H9 (cell line): ENCODE data around the gene SCGB1A1. TPM values are rescaled to one million over a fixed set of nuclear protein-coding genes. Genes with fewer than 3 reads are reported as not detected.

ENCODE experiments used
- DNase-seq: peaks from one replicate; pipeline ENCODE4 v3.0.0-alpha.2; 2017
- H2AFZ ChIP-seq: one replicate; pipeline ENCODE4 v1.6.1; 2013; ENCODE audit warnings: mild to moderate bottlenecking, low read length, control low read depth, moderate library complexity
- H2AK5ac ChIP-seq: 2 replicates; pipeline ENCODE4 v1.6.1; 2013; ENCODE audit warnings: low read length, control low read depth, mixed read lengths; ENCODE audit not compliant: insufficient read length
- H2BK120ac ChIP-seq: one replicate; pipeline ENCODE4 v1.6.1; 2013; ENCODE audit warnings: low read depth, mild to moderate bottlenecking, low read length, control low read depth, inconsistent platforms; ENCODE audit not compliant: poor library complexity, severe bottlenecking
- H2BK12ac ChIP-seq: 2 replicates; pipeline ENCODE4 v1.6.1; 2013; ENCODE audit warnings: low read length, control low read depth, mixed read lengths, low read depth; ENCODE audit not compliant: insufficient read length
- H2BK15ac ChIP-seq: 2 replicates; pipeline ENCODE4 v1.6.1; 2013; ENCODE audit warnings: low read depth, low read length, control low read depth
- H2BK20ac ChIP-seq: one replicate; pipeline ENCODE4 v1.6.1; 2013; ENCODE audit warnings: low read depth, mild to moderate bottlenecking, low read length, control low read depth, inconsistent platforms; ENCODE audit not compliant: poor library complexity, severe bottlenecking
- H2BK5ac ChIP-seq: 2 replicates; pipeline ENCODE4 v1.6.1; 2013; ENCODE audit warnings: low read length, control low read depth, mixed read lengths; ENCODE audit not compliant: insufficient read length
- H3K14ac ChIP-seq: 2 replicates; pipeline ENCODE4 v1.6.1; 2013; ENCODE audit warnings: low read length, control low read depth; ENCODE audit not compliant: insufficient read depth
- H3K18ac ChIP-seq: 2 replicates; pipeline ENCODE4 v1.6.1; 2013; ENCODE audit warnings: low read depth, mild to moderate bottlenecking, mixed read lengths, low read length, control low read depth; ENCODE audit not compliant: insufficient read length
- H3K23ac ChIP-seq: 2 replicates; pipeline ENCODE4 v1.6.1; 2013; ENCODE audit warnings: low read length, control low read depth, mixed read lengths, low read depth; ENCODE audit not compliant: insufficient read length
- H3K23me2 ChIP-seq: 2 replicates; pipeline ENCODE4 v1.6.1; 2013; ENCODE audit warnings: low read depth, mild to moderate bottlenecking, mixed read lengths, low read length, control low read depth; ENCODE audit not compliant: insufficient read length, poor library complexity, severe bottlenecking
- H3K27ac ChIP-seq: 2 replicates; pipeline ENCODE4 v1.5.1; 2013; ENCODE audit warnings: low read length, control low read depth, mixed read lengths, low read depth; ENCODE audit not compliant: insufficient read length
- H3K27me3 ChIP-seq: 2 replicates; pipeline ENCODE4 v1.6.1; 2013; ENCODE audit warnings: low read length, control low read depth, inconsistent platforms; ENCODE audit not compliant: insufficient read depth
- H3K4ac ChIP-seq: 2 replicates; pipeline ENCODE4 v1.6.1; 2013; ENCODE audit warnings: low read depth, mild to moderate bottlenecking, control low read depth, inconsistent platforms, low read length, moderate library complexity
- H3K4me1 ChIP-seq: 2 replicates; pipeline ENCODE4 v1.6.1; 2013; ENCODE audit warnings: low read length, control low read depth, inconsistent platforms; ENCODE audit not compliant: insufficient read depth
- H3K4me2 ChIP-seq: 2 replicates; pipeline ENCODE4 v1.6.1; 2013; ENCODE audit warnings: low read length, control low read depth, mixed read lengths; ENCODE audit not compliant: insufficient read length, insufficient read depth
- H3K56ac ChIP-seq: 2 replicates; pipeline ENCODE4 v1.6.1; 2013; ENCODE audit warnings: low read depth, mild to moderate bottlenecking, mixed read lengths, low read length, control low read depth; ENCODE audit not compliant: insufficient read length
- H3K79me1 ChIP-seq: 2 replicates; pipeline ENCODE4 v1.6.1; 2013; ENCODE audit warnings: low read depth, mild to moderate bottlenecking, moderate library complexity, low read length, control low read depth, inconsistent platforms; ENCODE audit not compliant: insufficient read depth, poor library complexity, severe bottlenecking
- H3K79me2 ChIP-seq: 2 replicates; pipeline ENCODE4 v1.6.1; 2013; ENCODE audit warnings: low read length, control low read depth, inconsistent platforms; ENCODE audit not compliant: insufficient read depth
- H3K9ac ChIP-seq: 2 replicates; pipeline ENCODE4 v1.6.1; 2013; ENCODE audit warnings: low read length, control low read depth, mixed read lengths; ENCODE audit not compliant: insufficient read length; ENCODE audit errors: extremely low read depth
- H3K9me3 ChIP-seq: one replicate; pipeline ENCODE4 v1.6.1; 2013; ENCODE audit warnings: low read depth, low read length, inconsistent platforms; ENCODE audit not compliant: control insufficient read depth
- H3T11ph ChIP-seq: one replicate; pipeline ENCODE4 v1.6.1; 2013; ENCODE audit warnings: mild to moderate bottlenecking, low read length, control low read depth, inconsistent platforms
- H4K20me1 ChIP-seq: one replicate; pipeline ENCODE4 v1.6.1; 2013; ENCODE audit not compliant: control insufficient read depth, insufficient read length, insufficient read depth
- H4K5ac ChIP-seq: 2 replicates; pipeline ENCODE4 v1.6.1; 2013; ENCODE audit warnings: low read depth, mild to moderate bottlenecking, mixed read lengths, low read length, control low read depth; ENCODE audit not compliant: insufficient read length
- H4K8ac ChIP-seq: replicated peaks from 2 replicates; pipeline ENCODE4 v1.6.1; 2013; ENCODE audit warnings: low read length, control low read depth, mixed read lengths, low read depth; ENCODE audit not compliant: insufficient read length
- H4K91ac ChIP-seq: 2 replicates; pipeline ENCODE4 v1.6.1; 2013; ENCODE audit warnings: low read depth, mild to moderate bottlenecking, moderate library complexity, mixed read lengths, low read length, control low read depth; ENCODE audit not compliant: insufficient read length
- H3K27ac Mint-ChIP-seq, 3 experiments: 2 replicates in 2 of 3; 3 replicates in 1 of 3; pipeline ENCODE4 v1.8.0; 2020 to 2021; ENCODE audit warnings: mixed read lengths in 3 of 3, mild to moderate bottlenecking in 1 of 3, moderate library complexity in 1 of 3
- H3K27me3 Mint-ChIP-seq: 2 replicates; pipeline ENCODE4 v1.8.0; 2021; ENCODE audit warnings: low read depth, mild to moderate bottlenecking, moderate library complexity, mixed read lengths
- H3K36me3 Mint-ChIP-seq, 3 experiments: 2 replicates in 2 of 3; 3 replicates in 1 of 3; pipeline ENCODE4 v1.8.0; 2020 to 2021; ENCODE audit warnings: low read depth in 3 of 3, mixed read lengths in 3 of 3; ENCODE audit not compliant: insufficient read depth in 1 of 3
- H3K4me1 Mint-ChIP-seq, 2 experiments: 2 replicates each; pipeline ENCODE4 v1.8.0; 2020; ENCODE audit warnings: mixed read lengths in 2 of 2
- H3K4me3 Mint-ChIP-seq, 2 experiments: 2 replicates in 1 of 2; 3 replicates in 1 of 2; pipeline ENCODE4 v1.8.0; 2020 to 2021; ENCODE audit warnings: mild to moderate bottlenecking in 2 of 2, mixed read lengths in 2 of 2, moderate library complexity in 1 of 2
- H3K9me3 Mint-ChIP-seq, 2 experiments: 2 replicates in 1 of 2; 3 replicates in 1 of 2; pipeline ENCODE4 v1.8.0; 2020; ENCODE audit warnings: mild to moderate bottlenecking in 2 of 2, mixed read lengths in 2 of 2, moderate library complexity in 1 of 2
- WGBS: extraction: QIAGEN DNeasy Blood & Tissue Kit; methylation state at CpG from one replicate; pipeline ENCODE4 v1.1.7; 2013; ENCODE audit warnings: missing lambda C conversion rate, low lambda C conversion rate, mixed read lengths; ENCODE audit not compliant: insufficient read length; ENCODE audit errors: extremely low coverage; 5-methylcytosine and 5-hydroxymethylcytosine counted together
- total RNA-seq: library from RNA; stranded (reverse); gene quantifications from 2 replicates; pipeline ENCODE4 v1.2.1, GENCODE V29; 2021
- TF ChIP-seq, protein P1 (sequence below): fragments of 200-600 bp; sonication (generic); conservative IDR thresholded peaks from 3 replicates; pipeline ENCODE4 v1.8.0; 2021; ENCODE audit warnings: antibody characterized with exemption, mild to moderate bottlenecking

The SCGB1A1 gene
- total RNA-seq, 1 experiment from 2014 or later: not detected

DNA sequence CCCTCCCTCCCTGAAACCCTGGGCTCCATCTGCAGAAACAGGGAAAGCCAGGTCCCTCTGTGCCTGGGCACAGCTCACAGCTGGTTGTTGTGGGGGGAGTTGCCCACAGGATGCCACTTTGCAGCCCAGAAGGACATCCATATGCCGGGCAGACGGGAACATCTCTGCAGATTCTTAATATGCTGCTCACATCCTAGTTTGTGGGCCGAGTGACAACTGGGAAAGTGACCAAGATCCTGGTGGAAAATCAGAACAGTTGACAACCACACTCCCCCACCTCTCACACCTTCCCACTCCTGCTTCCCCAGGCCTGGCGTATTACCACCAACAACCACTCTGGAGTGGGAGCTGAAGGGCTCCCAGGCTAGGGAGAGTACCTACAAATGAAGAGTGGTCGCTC lies 7.3 kb upstream of the SCGB1A1 start:
- peaks cover 2% of the 10 kb centered on the region for H3K27me3 Mint-ChIP-seq
- no peaks in the 10 kb centered on the region for H3K36me3 Mint-ChIP-seq
- H2AFZ ChIP-seq: no peak overlapping the region

More for the DNA sequence above, 7.3 kb upstream of the SCGB1A1 start:
- H4K8ac ChIP-seq: no peak overlapping the region
- H3K79me2 ChIP-seq: no peaks in the 10 kb centered on the region
- H2BK20ac ChIP-seq: no peak overlapping the region
- H2AK5ac ChIP-seq: no peak overlapping the region
- no peak overlapping the region for H2BK5ac ChIP-seq
- H3K14ac ChIP-seq: no peak overlapping the region
- H3T11ph ChIP-seq: no peak overlapping the region
- no peak overlapping the region for H3K4me2 ChIP-seq
- no peaks in the 10 kb centered on the region for H3K27me3 ChIP-seq
- H3K9me3 Mint-ChIP-seq: no peaks in the 10 kb centered on the region
- H3K27ac Mint-ChIP-seq: 0 out of 7 replicates have a peak overlapping the region, but pooled peaks of 1 of the 3 experiments have one; percentile 34
- H3K4ac ChIP-seq: no peak overlapping the region
- H4K91ac ChIP-seq: no peak overlapping the region
- H3K23me2 ChIP-seq: no peaks in the 10 kb centered on the region
- no peak overlapping the region for H3K23ac ChIP-seq
- no peak overlapping the region for H2BK12ac ChIP-seq
- H3K4me1 Mint-ChIP-seq: peaks cover 0 to 2% of the 10 kb centered on the region in 2 experiments; a peak in 1 of 4 replicates
- no peak overlapping the region for H3K56ac ChIP-seq
- H3K9ac ChIP-seq: no peak overlapping the region
- H4K20me1 ChIP-seq: no peaks in the 10 kb centered on the region
- H2BK120ac ChIP-seq: no peak overlapping the region
- TF ChIP-seq, protein P1, sequence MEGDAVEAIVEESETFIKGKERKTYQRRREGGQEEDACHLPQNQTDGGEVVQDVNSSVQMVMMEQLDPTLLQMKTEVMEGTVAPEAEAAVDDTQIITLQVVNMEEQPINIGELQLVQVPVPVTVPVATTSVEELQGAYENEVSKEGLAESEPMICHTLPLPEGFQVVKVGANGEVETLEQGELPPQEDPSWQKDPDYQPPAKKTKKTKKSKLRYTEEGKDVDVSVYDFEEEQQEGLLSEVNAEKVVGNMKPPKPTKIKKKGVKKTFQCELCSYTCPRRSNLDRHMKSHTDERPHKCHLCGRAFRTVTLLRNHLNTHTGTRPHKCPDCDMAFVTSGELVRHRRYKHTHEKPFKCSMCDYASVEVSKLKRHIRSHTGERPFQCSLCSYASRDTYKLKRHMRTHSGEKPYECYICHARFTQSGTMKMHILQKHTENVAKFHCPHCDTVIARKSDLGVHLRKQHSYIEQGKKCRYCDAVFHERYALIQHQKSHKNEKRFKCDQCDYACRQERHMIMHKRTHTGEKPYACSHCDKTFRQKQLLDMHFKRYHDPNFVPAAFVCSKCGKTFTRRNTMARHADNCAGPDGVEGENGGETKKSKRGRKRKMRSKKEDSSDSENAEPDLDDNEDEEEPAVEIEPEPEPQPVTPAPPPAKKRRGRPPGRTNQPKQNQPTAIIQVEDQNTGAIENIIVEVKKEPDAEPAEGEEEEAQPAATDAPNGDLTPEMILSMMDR: no peak
- H3K27ac ChIP-seq: no peak overlapping the region
- H3K18ac ChIP-seq: no peak overlapping the region
- no peak overlapping the region for H3K4me3 Mint-ChIP-seq
- H4K5ac ChIP-seq: no peak overlapping the region
- no peak for DNase-seq
- H3K9me3 ChIP-seq: no peaks in the 10 kb centered on the region
- H2BK15ac ChIP-seq: no peak overlapping the region
- no peaks in the 10 kb centered on the region for H3K79me1 ChIP-seq
- no CpG with 5 or more reads among the region's 5 CpGs for WGBS
- H3K4me1 ChIP-seq: no peaks in the 10 kb centered on the region
